ENCODE data around the gene TNS1.

TNS1 gene

DNA sequence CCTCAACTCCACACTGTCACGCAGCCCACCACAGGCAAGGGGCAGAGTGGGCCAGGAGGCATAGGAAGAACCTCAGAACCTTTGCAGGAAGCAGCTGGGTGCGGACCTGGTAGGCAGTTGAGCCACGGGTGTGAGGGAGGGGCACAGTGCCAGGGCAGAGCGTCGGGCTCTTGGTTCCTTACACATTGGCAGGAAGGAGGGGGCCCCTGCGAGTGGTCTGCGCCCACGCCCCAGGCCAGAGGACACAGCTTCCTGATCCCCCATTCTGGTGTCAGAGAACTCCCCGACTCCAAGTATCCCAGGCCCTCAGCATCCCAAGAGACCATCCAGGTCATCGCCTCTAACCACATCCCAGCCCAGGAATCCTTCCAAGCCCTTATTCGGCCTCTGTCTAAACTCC is 61.5 kb downstream of the TNS1 start:
- DNase-seq, result no peak

GRCh38 chr2:217940261-217941220 is 62.3 kb downstream of the TNS1 start:
- DNase-seq, result no peak

DNA sequence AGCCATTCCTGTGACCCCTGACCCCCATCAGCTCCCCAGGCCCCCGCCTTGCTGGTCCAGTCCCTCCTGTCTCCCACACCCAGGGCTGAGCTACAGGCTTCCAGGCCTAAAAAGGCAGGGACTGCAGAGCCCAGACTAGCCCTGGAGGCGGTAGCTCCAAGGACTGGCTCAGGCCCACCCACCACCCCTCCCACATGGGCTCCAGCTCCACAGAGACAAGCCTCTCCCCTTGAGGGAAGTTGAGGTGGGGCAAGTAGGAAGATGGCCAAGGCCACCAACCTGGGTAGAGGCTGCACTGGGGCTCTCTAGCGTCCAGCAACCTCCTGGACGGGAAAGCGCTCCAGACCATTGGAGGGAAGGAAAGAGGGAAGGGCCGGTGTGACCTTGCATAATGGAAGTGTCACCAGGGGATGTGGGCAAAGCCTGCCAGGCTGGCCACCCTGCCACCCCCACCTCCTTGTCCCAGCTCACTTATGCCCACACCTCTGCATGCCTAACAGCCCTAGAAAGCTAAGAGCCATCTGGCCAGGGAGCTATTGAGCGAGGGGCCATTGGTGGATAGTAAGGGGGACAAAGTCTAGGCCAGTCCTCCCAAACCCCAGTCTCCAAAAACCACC is 63.1 kb downstream of the TNS1 start:
- no peak for DNase-seq

DNA sequence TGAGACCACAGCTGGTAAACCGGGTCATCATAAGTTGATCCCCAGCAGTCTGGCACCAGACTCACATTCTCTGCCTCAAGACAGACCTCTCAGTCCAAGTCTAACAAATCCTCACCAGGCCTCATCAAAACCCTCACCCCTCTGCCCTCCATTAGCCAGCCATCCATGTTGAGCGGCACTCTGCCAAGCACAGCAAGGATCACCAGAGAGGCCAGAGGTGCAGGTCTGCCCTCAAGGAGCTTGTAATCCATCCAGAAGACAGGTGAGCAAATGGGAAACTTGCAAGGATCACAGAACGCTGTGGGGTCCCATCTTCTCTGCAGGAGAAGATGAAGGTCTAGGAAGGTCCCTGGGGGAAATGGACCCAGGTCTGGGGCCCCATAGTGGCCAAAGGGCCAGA is 63.6 kb downstream of the TNS1 start:
- no peak for DNase-seq

GRCh38 chr2:217938036-217938435 is 64.8 kb downstream of the TNS1 start:
- no peak for DNase-seq

DNA sequence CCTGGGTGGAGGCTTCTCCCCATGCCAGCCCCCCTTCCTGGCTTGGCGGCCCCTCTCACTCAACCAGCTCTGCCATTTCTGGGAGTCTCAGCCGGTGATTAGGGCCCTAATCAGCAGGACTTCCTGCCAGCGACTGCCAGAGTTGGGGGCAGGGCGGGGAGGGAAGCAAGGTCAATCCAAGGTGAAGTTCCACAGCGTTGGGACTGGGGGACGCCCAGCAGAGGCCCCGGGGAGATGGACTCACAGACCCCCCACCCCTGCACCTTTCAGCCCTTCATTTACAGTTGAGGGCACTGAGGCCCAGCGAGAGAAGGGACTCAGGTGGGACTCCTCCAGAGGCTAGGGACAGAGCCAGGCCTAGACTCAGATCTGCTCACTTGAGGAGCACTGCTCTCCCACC is 65.3 kb downstream of the TNS1 start:
- DNase-seq, result no peak

DNA sequence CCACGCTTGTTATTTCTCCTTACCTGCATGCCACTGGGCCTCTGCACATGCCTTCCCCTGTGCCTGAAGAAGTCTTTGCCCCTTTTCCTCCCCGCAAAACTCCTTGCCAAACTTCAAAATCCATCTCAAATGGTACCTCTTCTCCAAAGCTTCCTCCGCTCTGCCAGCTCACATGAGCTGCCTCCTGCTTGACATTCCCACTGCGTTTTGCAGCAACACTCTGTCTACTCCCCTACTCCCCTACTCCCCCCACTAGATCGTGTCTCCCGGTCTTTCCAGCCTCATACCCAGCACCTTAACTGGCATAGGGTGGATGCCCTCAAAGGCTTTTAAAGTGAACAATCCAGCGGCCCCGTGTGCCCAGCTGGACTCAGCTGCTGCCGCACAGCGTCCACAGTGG is 65.8 kb downstream of the TNS1 start:
- no peak for DNase-seq

DNA sequence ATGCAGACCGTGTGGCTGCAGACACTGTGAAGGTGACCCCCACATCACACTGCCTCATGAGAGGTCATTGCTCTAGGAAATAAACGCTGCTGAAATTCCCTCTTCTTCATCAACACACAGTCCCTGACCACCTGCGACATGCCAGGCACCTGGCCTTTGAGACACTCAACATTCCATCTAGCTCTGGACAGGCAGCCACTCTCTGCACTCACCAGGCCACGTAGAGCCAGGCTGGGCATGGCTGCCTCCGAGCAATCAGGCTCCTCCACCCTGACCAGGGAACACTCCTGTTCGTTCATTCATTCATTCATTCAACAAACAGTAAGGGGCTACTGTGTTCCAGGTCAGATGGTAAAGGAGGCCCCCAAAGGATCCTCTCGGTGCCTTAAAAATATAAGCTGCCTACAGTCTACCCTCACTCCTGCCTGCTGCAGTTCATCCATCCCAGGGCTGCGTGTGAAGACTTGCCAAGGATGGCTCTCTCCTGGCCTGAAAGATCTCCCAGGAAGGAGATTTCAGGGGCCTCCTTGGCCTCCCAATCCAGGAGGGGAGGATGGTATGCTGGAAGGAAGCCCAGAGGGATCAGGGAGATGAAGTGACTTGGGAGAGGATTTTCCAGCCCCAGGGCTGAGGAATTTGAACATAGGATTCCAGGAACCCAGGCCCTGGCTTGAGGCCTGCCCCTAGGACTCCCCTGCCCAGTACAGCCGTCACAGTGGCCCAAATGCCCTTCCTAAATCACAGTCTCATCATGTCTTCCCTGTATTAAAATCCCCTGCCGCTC is 66.7 kb downstream of the TNS1 start:
- DNase-seq, result no peak

- no peak for DNase-seq
Measured at GRCh38 chr2:217935235-217935879, 67.4 kb downstream of the TNS1 start.

GRCh38 chr2:217934321-217935131 is 68.3 kb downstream of the TNS1 start:
- DNase-seq, result no peak

DNA sequence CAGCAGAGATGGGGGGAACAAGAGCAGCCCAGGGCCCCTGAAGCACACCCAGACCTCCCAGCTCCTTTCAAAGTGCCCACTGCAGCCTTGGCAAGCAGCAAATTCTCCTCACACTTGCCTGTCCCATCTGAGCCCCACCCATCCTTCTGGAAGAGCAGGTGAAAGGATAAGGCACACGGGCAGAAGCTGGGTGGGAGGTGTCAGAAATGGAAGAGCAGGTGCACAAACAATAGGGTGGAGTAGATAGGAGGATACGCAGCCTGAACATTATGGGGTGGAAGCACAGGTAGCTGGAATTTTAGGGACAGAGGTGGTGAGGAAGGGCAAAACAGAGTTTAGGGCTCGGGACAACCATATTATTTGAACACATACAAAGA is 69.2 kb downstream of the TNS1 start:
- DNase-seq, result no peak

DNA sequence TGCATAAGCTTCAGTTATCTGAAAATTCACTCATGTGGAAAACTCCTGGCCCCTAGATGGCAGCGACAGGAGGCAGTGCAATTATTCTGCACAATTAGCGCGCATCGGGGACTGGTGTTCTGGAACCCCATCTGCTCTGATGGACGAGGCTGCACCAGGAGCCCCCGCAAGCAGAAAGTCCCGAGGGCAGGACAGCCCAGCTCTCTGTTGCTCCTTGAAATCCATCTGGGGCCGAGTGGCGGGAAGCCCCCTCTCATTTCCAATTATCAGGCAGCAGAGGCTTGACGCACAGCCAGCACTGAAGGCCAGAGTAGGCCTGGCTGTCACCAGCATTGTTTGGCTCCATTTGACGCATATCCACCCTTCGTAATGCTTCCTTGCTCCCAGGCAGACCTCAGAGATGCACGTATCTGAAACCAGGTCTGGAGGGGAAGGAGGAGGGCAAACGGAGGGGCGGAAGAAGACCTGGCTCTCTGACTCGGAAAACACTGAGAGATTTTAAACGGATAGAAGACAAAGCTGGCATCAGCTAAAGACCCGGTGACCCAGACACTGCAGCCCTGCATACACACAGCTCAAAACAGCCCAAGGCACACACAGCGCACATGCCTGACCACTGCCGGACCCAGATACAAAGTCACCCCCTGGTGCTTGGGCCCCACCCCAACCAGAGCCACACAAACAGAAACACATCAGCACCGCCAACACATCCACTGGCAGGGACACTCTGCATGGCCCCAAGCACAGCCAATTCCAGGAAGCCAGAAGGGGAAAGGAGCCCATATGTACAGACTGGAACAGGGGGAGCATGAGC is 69.8 kb downstream of the TNS1 start:
- DNase-seq, result no peak

- no peak for DNase-seq
Measured at GRCh38 chr2:217931846-217932560, 70.8 kb downstream of the TNS1 start.

DNA sequence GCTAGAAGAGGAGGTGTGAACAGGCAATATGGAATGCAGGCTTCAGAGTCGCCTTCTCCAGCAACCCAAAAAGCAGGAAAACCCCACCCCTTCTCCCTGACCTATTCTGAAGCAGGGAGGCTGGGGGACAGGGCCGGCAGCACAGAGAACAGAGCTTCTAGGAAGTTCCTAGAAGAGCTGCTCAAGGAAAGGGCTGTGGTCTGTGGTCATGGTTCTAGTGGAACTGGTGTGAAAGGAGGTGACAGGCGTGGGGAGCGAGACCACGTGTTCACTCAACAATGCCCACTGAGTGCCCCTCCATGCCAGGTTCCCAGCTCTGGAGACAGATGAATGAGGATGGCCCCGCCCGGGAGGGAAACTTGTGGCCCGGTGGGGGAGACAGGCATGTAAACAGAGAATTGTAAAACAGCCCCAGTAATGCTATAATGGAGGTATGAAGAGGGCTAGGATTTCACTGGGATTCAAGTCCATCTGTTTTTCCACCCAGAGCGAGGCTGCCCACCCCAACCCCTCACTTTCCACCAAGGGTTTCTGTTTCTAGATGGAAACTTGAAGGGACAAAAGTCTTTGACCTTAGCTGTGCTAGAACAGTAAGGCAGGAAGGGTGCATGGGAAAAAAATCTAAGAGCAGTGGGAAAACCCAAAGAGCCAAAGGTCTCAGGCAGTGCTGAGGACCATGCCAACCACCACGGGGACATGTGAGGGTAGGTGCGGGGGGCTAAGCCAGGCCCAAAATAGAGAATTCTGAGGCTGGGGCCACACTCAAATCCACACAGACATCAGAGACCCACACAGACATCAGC is 71.8 kb downstream of the TNS1 start:
- no peak for DNase-seq

DNA sequence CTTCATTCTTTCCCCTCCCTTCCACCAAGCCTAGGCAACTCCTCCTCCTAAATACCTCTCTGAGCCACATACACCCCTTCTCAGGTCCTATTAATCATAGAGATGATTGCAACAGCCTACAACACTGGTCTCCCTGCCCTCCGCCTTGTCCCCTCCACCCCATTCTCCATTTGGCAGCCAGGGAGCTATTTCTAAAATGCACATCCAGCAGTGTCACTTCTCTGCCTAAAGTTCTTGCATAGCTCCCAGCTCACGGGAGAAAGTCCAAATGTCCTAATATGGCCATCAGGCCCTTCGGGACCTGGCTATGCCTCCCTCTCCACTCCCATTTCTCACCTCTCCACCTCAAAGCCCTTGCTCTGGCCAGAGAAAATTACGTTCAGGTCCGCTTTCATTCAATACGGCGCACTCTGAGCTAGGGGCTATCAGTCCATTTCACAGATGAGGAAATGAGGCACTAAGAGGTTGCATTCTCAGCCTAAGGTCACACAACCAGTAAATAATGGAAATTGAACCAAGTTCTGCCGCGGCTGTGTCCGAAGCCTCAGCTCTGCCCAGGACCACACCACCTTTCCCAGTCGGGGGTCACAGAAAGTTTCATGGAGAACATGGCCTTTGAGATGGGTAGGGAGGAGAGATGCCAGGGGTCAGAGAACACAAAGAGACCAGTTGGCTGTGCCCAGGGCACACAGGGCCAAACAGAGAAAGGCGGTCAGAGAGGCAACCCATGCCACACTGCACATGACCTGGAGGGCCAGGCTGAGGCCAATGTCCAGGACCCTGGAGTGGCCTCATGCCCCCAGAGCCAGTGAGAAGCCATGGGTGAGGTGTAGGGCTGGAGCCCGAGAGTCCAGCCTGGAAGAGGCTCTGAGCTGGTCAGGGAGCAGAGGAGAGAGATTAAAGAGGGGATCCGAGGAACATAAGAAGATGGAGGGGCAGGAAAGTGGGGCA is 72.8 kb downstream of the TNS1 start:
- no peak for DNase-seq

GRCh38 chr2:217929272-217929671 is 73.5 kb downstream of the TNS1 start:
- DNase-seq, result no peak

GRCh38 chr2:217928324-217929181 is 74.2 kb downstream of the TNS1 start:
- DNase-seq, result no peak
